ENCODE measurements around the gene CENPP.

The CENPP gene

DNA sequence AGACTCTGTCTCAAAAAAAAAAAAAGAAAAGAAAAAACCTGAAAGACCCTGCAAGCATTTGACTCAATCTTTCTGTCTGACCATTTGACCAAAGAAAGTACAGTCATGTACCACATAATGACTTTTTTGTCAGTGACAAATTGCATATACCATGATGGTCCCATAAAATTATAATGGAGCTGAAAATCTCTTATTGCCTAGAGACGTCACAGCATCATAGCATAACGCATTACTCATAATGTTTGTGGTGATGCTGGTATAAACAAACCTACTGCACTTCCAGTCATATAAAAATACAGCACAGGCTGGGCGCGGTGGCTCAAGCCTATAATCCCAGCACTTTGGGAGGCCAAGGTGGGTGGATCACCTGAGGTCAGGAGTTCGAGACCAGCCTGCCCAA, 199.6 kb downstream of the CENPP start:
- no peaks in the 10 kb centered on the region for H3K9me3 ChIP-seq (replicated peaks; ENCODE audit: insufficient read depth, low read length)
- no peak overlapping the region for H3K27ac ChIP-seq (ENCODE audit: low read length)
- H3K4me2 ChIP-seq (ENCODE audit: low read depth, low read length) = no peak overlapping the region
- no peak for TF ChIP-seq EZH2 (optimal IDR thresholded peaks at IDR 0.05; ENCODE audit: low read depth, low read length)
- TF ChIP-seq, protein P1, sequence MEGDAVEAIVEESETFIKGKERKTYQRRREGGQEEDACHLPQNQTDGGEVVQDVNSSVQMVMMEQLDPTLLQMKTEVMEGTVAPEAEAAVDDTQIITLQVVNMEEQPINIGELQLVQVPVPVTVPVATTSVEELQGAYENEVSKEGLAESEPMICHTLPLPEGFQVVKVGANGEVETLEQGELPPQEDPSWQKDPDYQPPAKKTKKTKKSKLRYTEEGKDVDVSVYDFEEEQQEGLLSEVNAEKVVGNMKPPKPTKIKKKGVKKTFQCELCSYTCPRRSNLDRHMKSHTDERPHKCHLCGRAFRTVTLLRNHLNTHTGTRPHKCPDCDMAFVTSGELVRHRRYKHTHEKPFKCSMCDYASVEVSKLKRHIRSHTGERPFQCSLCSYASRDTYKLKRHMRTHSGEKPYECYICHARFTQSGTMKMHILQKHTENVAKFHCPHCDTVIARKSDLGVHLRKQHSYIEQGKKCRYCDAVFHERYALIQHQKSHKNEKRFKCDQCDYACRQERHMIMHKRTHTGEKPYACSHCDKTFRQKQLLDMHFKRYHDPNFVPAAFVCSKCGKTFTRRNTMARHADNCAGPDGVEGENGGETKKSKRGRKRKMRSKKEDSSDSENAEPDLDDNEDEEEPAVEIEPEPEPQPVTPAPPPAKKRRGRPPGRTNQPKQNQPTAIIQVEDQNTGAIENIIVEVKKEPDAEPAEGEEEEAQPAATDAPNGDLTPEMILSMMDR (IDR thresholded peaks at IDR 0.05; ENCODE audit: low read length) = no peak
- TF ChIP-seq EZH2phosphoT487 (IDR thresholded peaks at IDR 0.05; ENCODE audit: low read length) = no peak
- no peak overlapping the region for H3K4me3 ChIP-seq (ENCODE audit: low read length)
- no peaks in the 10 kb centered on the region for H4K20me1 ChIP-seq (ENCODE audit: insufficient read depth, low read length)
- H3F3A ChIP-seq (ENCODE audit: insufficient read depth, low read length) = peaks cover 2% of the 10 kb centered on the region; the same call in 1 of the 2 replicates
- H3K27me3 ChIP-seq (replicated peaks; ENCODE audit: insufficient read depth, low read length) = no peaks in the 10 kb centered on the region
- no peak overlapping the region for H3K9ac ChIP-seq (ENCODE audit: low read length)
- no peaks in the 10 kb centered on the region for H3K9me2 ChIP-seq (replicated peaks; ENCODE audit: insufficient read depth, low read length)
- no peaks in the 10 kb centered on the region for H3K4me1 ChIP-seq (ENCODE audit: low read length)
- H3K36me3 ChIP-seq (replicated peaks; ENCODE audit: insufficient read depth, low read length) = no peaks in the 10 kb centered on the region
- H2AFZ ChIP-seq (ENCODE audit: low read length) = no peak overlapping the region
- H3K79me2 ChIP-seq (ENCODE audit: low read length) = no peaks in the 10 kb centered on the region
- no peak for DNase-seq

DNA sequence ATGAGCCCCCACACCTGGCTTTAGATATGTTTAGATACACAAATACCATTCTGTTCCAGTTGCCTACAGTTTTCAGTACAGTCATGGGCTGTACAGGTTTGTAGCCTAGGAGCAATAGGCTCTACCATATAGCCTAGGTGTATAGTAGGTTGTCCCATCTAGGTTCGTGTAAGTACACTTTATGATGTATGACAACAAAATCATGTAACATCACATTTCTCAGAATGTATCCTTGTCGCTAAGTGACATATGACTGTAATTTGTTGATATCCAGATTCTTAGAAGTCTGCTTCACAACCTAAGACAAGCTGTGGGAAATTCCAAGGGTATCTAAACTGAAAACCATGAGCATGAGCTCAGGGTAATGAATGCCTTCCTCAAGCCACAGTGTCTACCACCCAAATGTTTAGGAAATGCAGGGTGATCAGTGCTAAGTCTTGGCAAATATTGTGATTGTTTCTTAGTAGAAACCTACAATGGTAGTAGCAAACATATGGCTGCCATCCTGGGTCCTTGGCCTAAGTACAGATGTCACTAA, 201.6 kb downstream of the CENPP start:
- H4K20me1 ChIP-seq (ENCODE audit: insufficient read depth, low read length) = no peaks in the 10 kb centered on the region
- H3K9ac ChIP-seq (ENCODE audit: low read length) = no peak overlapping the region
- H3K4me1 ChIP-seq (ENCODE audit: low read length) = no peaks in the 10 kb centered on the region
- no peak overlapping the region for H3K4me3 ChIP-seq (ENCODE audit: low read length)
- H3K79me2 ChIP-seq (ENCODE audit: low read length) = no peaks in the 10 kb centered on the region
- H2AFZ ChIP-seq (ENCODE audit: low read length) = no peak overlapping the region
- no peak for DNase-seq
- no peaks in the 10 kb centered on the region for H3K36me3 ChIP-seq (replicated peaks; ENCODE audit: insufficient read depth, low read length)
- H3K27ac ChIP-seq (ENCODE audit: low read length) = no peak overlapping the region
- H3K9me3 ChIP-seq (replicated peaks; ENCODE audit: insufficient read depth, low read length) = no peaks in the 10 kb centered on the region
- H3K9me2 ChIP-seq (replicated peaks; ENCODE audit: insufficient read depth, low read length) = no peaks in the 10 kb centered on the region
- H3F3A ChIP-seq (ENCODE audit: insufficient read depth, low read length) = peaks cover 2% of the 10 kb centered on the region; the same call in 1 of the 2 replicates
- H3K27me3 ChIP-seq (replicated peaks; ENCODE audit: insufficient read depth, low read length) = no peaks in the 10 kb centered on the region
- H3K4me2 ChIP-seq (ENCODE audit: low read depth, low read length) = no peak overlapping the region
- TF ChIP-seq, protein P1 (IDR thresholded peaks at IDR 0.05; ENCODE audit: low read length) = no peak
- TF ChIP-seq EZH2phosphoT487 (IDR thresholded peaks at IDR 0.05; ENCODE audit: low read length) (no peak), EZH2 (optimal IDR thresholded peaks at IDR 0.05; ENCODE audit: low read depth, low read length) (no peak)

DNA sequence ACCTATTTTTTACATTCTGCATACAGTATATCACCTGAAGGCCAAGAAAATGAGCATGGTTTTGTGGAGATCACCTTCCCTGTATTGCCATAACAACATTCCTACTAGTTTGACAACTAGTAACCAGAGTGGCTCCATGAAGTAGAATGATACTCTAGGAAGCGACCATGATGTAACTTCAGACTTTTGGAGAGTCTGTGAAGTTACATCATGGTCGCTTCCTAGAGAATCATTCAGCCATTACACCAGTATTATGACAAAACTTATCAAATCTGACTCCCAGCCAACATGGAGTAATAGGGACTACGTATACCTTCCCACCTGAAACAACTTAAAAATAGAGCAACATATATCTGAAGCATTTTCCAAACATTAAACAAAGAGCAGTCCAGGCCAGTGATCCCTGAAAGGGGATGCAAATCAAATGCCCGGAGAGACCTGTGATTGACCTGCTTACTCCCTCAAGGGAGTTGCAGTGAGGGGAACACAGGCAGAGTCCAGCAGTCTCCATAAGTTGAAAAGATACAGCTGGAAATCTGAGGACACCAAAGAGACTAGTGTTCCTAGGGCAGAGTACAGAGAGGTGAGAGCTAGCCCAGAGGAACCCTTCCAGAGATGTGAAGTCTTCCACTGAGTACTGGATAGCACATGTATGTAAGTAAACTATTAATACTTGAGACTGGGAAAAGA, 202.2 kb downstream of the CENPP start:
- H3K9ac ChIP-seq (ENCODE audit: low read length) = no peak overlapping the region
- no peaks in the 10 kb centered on the region for H3K79me2 ChIP-seq (ENCODE audit: low read length)
- no peak overlapping the region for H2AFZ ChIP-seq (ENCODE audit: low read length)
- no peaks in the 10 kb centered on the region for H3K36me3 ChIP-seq (replicated peaks; ENCODE audit: insufficient read depth, low read length)
- no peaks in the 10 kb centered on the region for H4K20me1 ChIP-seq (ENCODE audit: insufficient read depth, low read length)
- no peaks in the 10 kb centered on the region for H3K9me3 ChIP-seq (replicated peaks; ENCODE audit: insufficient read depth, low read length)
- H3F3A ChIP-seq (ENCODE audit: insufficient read depth, low read length) = peaks cover 2% of the 10 kb centered on the region; the same call in 1 of the 2 replicates
- no peaks in the 10 kb centered on the region for H3K9me2 ChIP-seq (replicated peaks; ENCODE audit: insufficient read depth, low read length)
- no peak overlapping the region for H3K4me3 ChIP-seq (ENCODE audit: low read length)
- H3K4me2 ChIP-seq (ENCODE audit: low read depth, low read length) = no peak overlapping the region
- H3K27ac ChIP-seq (ENCODE audit: low read length) = no peak overlapping the region
- no peak for DNase-seq
- H3K27me3 ChIP-seq (replicated peaks; ENCODE audit: insufficient read depth, low read length) = no peaks in the 10 kb centered on the region
- TF ChIP-seq EZH2phosphoT487 (IDR thresholded peaks at IDR 0.05; ENCODE audit: low read length) = no peak
- TF ChIP-seq, protein P1 (IDR thresholded peaks at IDR 0.05; ENCODE audit: low read length) = no peak
- TF ChIP-seq EZH2 (optimal IDR thresholded peaks at IDR 0.05; ENCODE audit: low read depth, low read length) = no peak
- no peaks in the 10 kb centered on the region for H3K4me1 ChIP-seq (ENCODE audit: low read length)

Data from MM.1S (cell line).